K562 (cell line): ENCODE results near the gene GLRX3. TPM values are rescaled to one million over a fixed set of nuclear protein-coding genes. Genes with fewer than 3 reads are reported as not detected.

Experiments used
- ATAC-seq: fragments of 200-7000 bp; cut with Tn5 transposase; 3 replicates; pipeline ENCODE4 v1.9.1; 2020; ENCODE audit warnings: moderate library complexity
- BruUV-seq: library from RNA; stranded (reverse); fragments of 400-500 nt; replicated peaks from 2 replicates; lab custom pipeline; 2021; lab: Mats Ljungman, UMichigan
- CTCF ChIA-PET: fragments of 300-600 bp; formaldehyde crosslinking; extraction: SDS; loops from one replicate; lab custom pipeline; 2021; ENCODE audit warnings: low intra/inter-chr PET ratio; lab: Yijun Ruan, JAX
- POLR2A ChIA-PET: fragments of 300-600, 350-650 bp; sonication (Branson Sonifier 250); formaldehyde crosslinking; extraction: SDS; loops from one replicate; lab custom pipeline; 2021; ENCODE audit warnings: antibody characterized with exemption, inconsistent platforms; lab: Yijun Ruan, JAX
- DNase-seq, 4 experiments: peaks; one replicate each; pipeline versions ENCODE4 v3.0.0 to v3.0.0-alpha.2; 2011 to 2018; ENCODE audit warnings: low spot score in 3 of 4, mixed read lengths in 3 of 4; ENCODE audit errors: extremely low read depth in 1 of 4
- FAIRE-seq: peaks from 2 replicates; lab custom pipeline; 2011; peaks lifted over from hg19 to GRCh38; lab: Jason Lieb, UNC
- H2AFZ ChIP-seq: 2 replicates; pipeline ENCODE4 v1.6.0; 2011; ENCODE audit warnings: low read depth, low read length, control low read depth, inconsistent platforms
- H3K27ac ChIP-seq: fragments of 200-600 bp; 3 replicates; pipeline ENCODE4 v1.8.0; 2011; ENCODE audit warnings: low read depth, mild to moderate bottlenecking, control low read depth, inconsistent platforms, low read length, moderate library complexity, mixed read lengths; ENCODE audit errors: extremely low read depth
- H3K27me3 ChIP-seq, 2 experiments: fragments of 300-600 bp in 1 of 2; 2 replicates in 1 of 2; 3 replicates in 1 of 2; pipeline versions ENCODE4 v1.6.0 to v1.8.0; 2011; ENCODE audit warnings: inconsistent platforms in 2 of 2, low read length in 2 of 2, mild to moderate bottlenecking in 1 of 2, mixed read lengths in 1 of 2, moderate library complexity in 1 of 2; ENCODE audit not compliant: control insufficient read depth in 2 of 2, insufficient read depth in 2 of 2
- H3K36me3 ChIP-seq: fragments of 300-600 bp; 3 replicates; pipeline ENCODE4 v1.8.0; 2011; ENCODE audit warnings: mild to moderate bottlenecking, low read length, inconsistent platforms; ENCODE audit not compliant: control insufficient read depth, insufficient read depth
- H3K4me1 ChIP-seq, 2 experiments: fragments of 200-600 bp in 1 of 2; replicated peaks in 1 of 2; 2 replicates in 1 of 2; 3 replicates in 1 of 2; pipeline versions ENCODE4 v1.5.1 to v1.8.0; 2011; ENCODE audit warnings: inconsistent platforms in 2 of 2, low read length in 2 of 2, mild to moderate bottlenecking in 1 of 2, mixed read lengths in 1 of 2, moderate library complexity in 1 of 2; ENCODE audit not compliant: control insufficient read depth in 2 of 2, insufficient read depth in 2 of 2
- H3K4me2 ChIP-seq: 2 replicates; pipeline ENCODE4 v1.6.1; 2011; ENCODE audit warnings: low read length, control low read depth, inconsistent platforms, mixed read lengths; ENCODE audit not compliant: insufficient read depth
- H3K4me3 ChIP-seq: fragments of 200-600 bp; sonication (generic), shearing (Covaris generic); 2 replicates; pipeline ENCODE4 v1.5.1; 2016; ENCODE audit warnings: control low read depth, inconsistent platforms
- H3K79me2 ChIP-seq: fragments of 200-600 bp; 3 replicates; pipeline ENCODE4 v1.8.0; 2011; ENCODE audit warnings: low read length, inconsistent platforms; ENCODE audit not compliant: control insufficient read depth, insufficient read depth
- H3K9ac ChIP-seq, 2 experiments: 2 replicates each; pipeline versions ENCODE4 v1.6.0 to v1.6.1; 2011; ENCODE audit warnings: low read depth in 2 of 2, low read length in 2 of 2, control low read depth in 1 of 2, inconsistent platforms in 1 of 2, mild to moderate bottlenecking in 1 of 2, mixed read lengths in 1 of 2; ENCODE audit not compliant: insufficient read depth in 1 of 2
- H3K9me1 ChIP-seq: one replicate; pipeline ENCODE4 v1.6.0; 2011; ENCODE audit warnings: inconsistent platforms, mild to moderate bottlenecking, low read length, moderate library complexity; ENCODE audit not compliant: control insufficient read depth, insufficient read depth
- H3K9me3 ChIP-seq: replicated peaks from 2 replicates; pipeline ENCODE4 v1.5.1; 2011; ENCODE audit warnings: low read depth, low read length, inconsistent platforms; ENCODE audit not compliant: control insufficient read depth, insufficient read depth
- H4K20me1 ChIP-seq: replicated peaks from 2 replicates; pipeline ENCODE4 v1.6.1; 2011; ENCODE audit warnings: low read length, inconsistent platforms, mixed read lengths; ENCODE audit not compliant: control insufficient read depth, insufficient read depth
- ASH1L ChIP-seq: fragments of 450-650 bp; IDR thresholded peaks from 2 replicates; pipeline ENCODE4 v1.6.1; 2018; ENCODE audit warnings: borderline replicate concordance, mild to moderate bottlenecking, low read depth; ENCODE audit not compliant: partially characterized antibody
- CEBPG ChIP-seq, 3 experiments: fragments of 200-800 bp in 1 of 3; sonication (Bioruptor generic) in 1 of 3; sonication (generic) in 1 of 3; formaldehyde crosslinking in 1 of 3; IDR thresholded peaks in 2 of 3; conservative IDR thresholded peaks in 1 of 3; 2 replicates each; pipeline versions ENCODE4 v1.6.1 to v1.8.0; 2016 to 2022; ENCODE audit warnings: missing compliant biosample characterization in 2 of 3, missing genetic modification characterization in 2 of 3, mild to moderate bottlenecking in 1 of 3, missing genetic modification reagents in 1 of 3
- E2F5 ChIP-seq: sonication (generic); formaldehyde crosslinking; IDR thresholded peaks from 2 replicates; pipeline ENCODE4 v1.8.0; 2022; ENCODE audit warnings: mild to moderate bottlenecking, missing genetic modification reagents
- ESRRB ChIP-seq: fragments of 250-450 bp; sonication (Bioruptor Pico); IDR thresholded peaks from 2 replicates; pipeline ENCODE4 v1.5.0; 2020; ENCODE audit warnings: mild to moderate bottlenecking, moderate library complexity, borderline replicate concordance
- FOXK1 ChIP-seq: sonication (generic); formaldehyde crosslinking; IDR thresholded peaks from 2 replicates; pipeline ENCODE4 v1.8.0; 2022; ENCODE audit warnings: missing genetic modification reagents, mild to moderate bottlenecking, borderline replicate concordance
- HEY1 ChIP-seq: fragments of 250-450 bp; sonication (Bioruptor Pico); IDR thresholded peaks from 2 replicates; pipeline ENCODE4 v1.5.0; 2020; ENCODE audit warnings: mild to moderate bottlenecking, moderate library complexity, borderline replicate concordance
- NR1H2 ChIP-seq: sonication (generic); formaldehyde crosslinking; IDR thresholded peaks from 2 replicates; pipeline ENCODE4 v1.4.0; 2020; ENCODE audit warnings: mild to moderate bottlenecking, missing genetic modification reagents
- NR2C1 ChIP-seq, 2 experiments: fragments of 450-650 bp; IDR thresholded peaks; 2 replicates each; pipeline ENCODE4 v1.6.1; 2017; ENCODE audit warnings: mild to moderate bottlenecking in 2 of 2, antibody characterized with exemption in 1 of 2, inconsistent platforms in 1 of 2, missing compliant biosample characterization in 1 of 2, missing genetic modification characterization in 1 of 2
- ZNF41 ChIP-seq: fragments of 250-450 bp; sonication (Bioruptor Pico); conservative IDR thresholded peaks from 2 replicates; pipeline ENCODE4 v1.4.0; 2020; ENCODE audit warnings: mild to moderate bottlenecking
- ZNF444 ChIP-seq: fragments of 250-450 bp; sonication (Bioruptor Pico); IDR thresholded peaks from 2 replicates; pipeline ENCODE4 v1.4.0; 2020; ENCODE audit warnings: mild to moderate bottlenecking, moderate library complexity
- ZNF507 ChIP-seq: conservative IDR thresholded peaks from 2 replicates; pipeline ENCODE4 v1.6.1; 2017; ENCODE audit warnings: missing genetic modification characterization, missing compliant biosample characterization
- ZNF707 ChIP-seq: fragments of 250-450 bp; sonication (Bioruptor Pico); conservative IDR thresholded peaks from 2 replicates; pipeline ENCODE4 v1.8.0; 2022; ENCODE audit warnings: inconsistent platforms, mild to moderate bottlenecking, moderate library complexity
- WGBS: fragments of 100-300 bp; shearing (Covaris generic); methylation state at CpG from one replicate; pipeline ENCODE4 v1.1.6; 2016; ENCODE audit warnings: low coverage, mixed read lengths; ENCODE audit not compliant: insufficient coverage; ENCODE audit errors: missing lambda C conversion rate; 5-methylcytosine and 5-hydroxymethylcytosine counted together
- in situ Hi-C: fragments of 300-500 bp; cut with MboI; formaldehyde crosslinking; loops from 4 replicates; pipeline ENCODE4 v1.15.0; 2018; ENCODE audit warnings: inconsistent platforms, mixed read lengths
- intact Hi-C: fragments of 100-400 bp; cut with micrococcal nuclease; formaldehyde crosslinking; loops from 2 replicates; pipeline ENCODE4 v1.14.2; 2022
- polyA plus RNA-seq, 8 experiments: library from polyadenylated mRNA; depleted of rRNA in 4 of 8; stranded (reverse) in 5 of 8; unstranded in 3 of 8; fragments of >200 nt; fragmentation: Nextera tagmentation in 2 of 8; fragmentation: Illumina TruSeq in 1 of 8; extraction: Ambion mirVana in 2 of 8; extraction: Trizol in 1 of 8; gene quantifications; 2 replicates each; pipeline versions ENCODE4 v1.2.1 to v1.2.3, GENCODE V29; 2011 to 2014; ENCODE audit warnings: inconsistent platforms in 1 of 8, missing spikeins in 1 of 8
- total RNA-seq, 7 experiments: library from RNA; depleted of rRNA in 6 of 7; stranded (reverse); fragments of >200 nt in 6 of 7; fragmentation: Illumina TruSeq in 2 of 7; extraction: Trizol in 2 of 7; gene quantifications; 2 replicates each; pipeline versions ENCODE4 v1.2.1 to v1.2.3, GENCODE V29; 2011 to 2021; ENCODE audit warnings: low replicate concordance in 1 of 7

Gene GLRX3
- total and polyA plus RNA-seq, 9 of the 15 experiments (the other 6 are each of a cell fraction or from before 2014, with no cell fraction given): 115 to 190 (median 169) TPM

GRCh38 chr10:130221456-130222375 is 85.5 kb downstream of the GLRX3 start:
- H3K27me3 ChIP-seq: no peaks in the 10 kb centered on the region; a peak in 1 of 5 replicates
- ATAC-seq (no peak), FAIRE-seq (no peak), DNase-seq (no peak)
- peaks cover 2% of the 10 kb centered on the region for H3K9me1 ChIP-seq
- ChIA-PET POLR2A (interaction anchor here (0.6 to 0.7 kb wide), 2 partner anchors 9 to 48 kb away, joined by 3 to 5 read pairs; no protein-coding TSS in a partner anchor), CTCF (no interaction called here)
- no peak for TF ChIP-seq ZNF41 (CRISPR knock-in tag)
- no peak for TF ChIP-seq ZNF707 (CRISPR knock-in tag)
- no peak for TF ChIP-seq HEY1 (CRISPR knock-in tag)
- TF ChIP-seq NR1H2: no peak
- no peak for TF ChIP-seq NR2C1 (IDR thresholded peaks at IDR 0.05)
- TF ChIP-seq NR2C1 (tag; IDR thresholded peaks at IDR 0.05): no peak
- TF ChIP-seq ZNF444 (CRISPR knock-in tag): no peak
- TF ChIP-seq FOXK1: no peak
- TF ChIP-seq ESRRB: no peak
- no peak for TF ChIP-seq ASH1L
- TF ChIP-seq CEBPG (CRISPR knock-in tag; IDR thresholded peaks at IDR 0.05): no peak
- no peak for TF ChIP-seq CEBPG (tag; conservative IDR thresholded peaks at IDR 0.05 in 1 of 2, IDR thresholded peaks at IDR 0.05 in 1 of 2)
- TF ChIP-seq E2F5 (CRISPR knock-in tag): no peak
- no peak for TF ChIP-seq ZNF507 (tag)
- H4K20me1 ChIP-seq: no peaks in the 10 kb centered on the region; the same call in 1 of the 2 replicates
- no TSS peak for BruUV-seq
- no peak overlapping the region for H2AFZ ChIP-seq
- WGBS: 25% methylated on average over 12 of the region's 15 CpGs
- H3K4me2 ChIP-seq: no peak overlapping the region
- intact Hi-C loops (no loop called here), in situ Hi-C loops (no loop called here)
- no peak overlapping the region for H3K27ac ChIP-seq
- H3K9me3 ChIP-seq: no peaks in the 10 kb centered on the region
- H3K4me1 ChIP-seq: peaks cover 0 to 5% of the 10 kb centered on the region in 2 experiments; a peak in 2 of 5 replicates
- no peak overlapping the region for H3K4me3 ChIP-seq
- H3K9ac ChIP-seq: no peak overlapping the region
- no peaks in the 10 kb centered on the region for H3K79me2 ChIP-seq
- no peaks in the 10 kb centered on the region for H3K36me3 ChIP-seq
